HCT116 (cell line): ENCODE data around the gene TMEM80. TPM values are rescaled to one million over a fixed set of nuclear protein-coding genes. Genes with fewer than 3 reads are reported as not detected.

Experiments used
- ATAC-seq: fragments of 200-7000 bp; cut with Tn5 transposase; 2 replicates; pipeline ENCODE4 v1.9.1; 2020; ENCODE audit warnings: mild to moderate bottlenecking, moderate library complexity
- BruUV-seq: library from RNA; stranded (reverse); fragments of 400-500 nt; replicated peaks from 2 replicates; lab custom pipeline; 2021; lab: Mats Ljungman, UMichigan
- CTCF ChIA-PET: fragments of 300-600 bp; sonication (Branson Sonifier 250); formaldehyde crosslinking; loops from one replicate; lab custom pipeline; 2021; ENCODE audit warnings: antibody characterized with exemption; lab: Charles Lee
- POLR2A ChIA-PET: fragments of 300-600, 350-600 bp; sonication (Branson Sonifier 250); formaldehyde crosslinking; loops from one replicate; lab custom pipeline; 2021; ENCODE audit warnings: antibody characterized with exemption; lab: Charles Lee
- RAD21 ChIA-PET, 2 experiments: fragments of 300-600 bp; sonication (Branson Sonifier 250); formaldehyde crosslinking; loops; one replicate each; lab custom pipeline; 2023; ENCODE audit warnings: low total read pairs in 2 of 2; ENCODE audit not compliant: uncharacterized antibody in 2 of 2, unreplicated experiment in 2 of 2, low non-redundant PET in 1 of 2; lab: Charles Lee
- DNase-seq: peaks from one replicate; pipeline ENCODE4 v3.0.0-alpha.2; 2010; ENCODE audit warnings: low read depth, low spot score
- H2AFZ ChIP-seq: fragments of 200-600 bp; shearing (Covaris generic), sonication (generic); 2 replicates; pipeline ENCODE4 v1.6.1; 2017; ENCODE audit warnings: low read depth, mixed run types, mixed read lengths, antibody characterized with exemption, low read length; ENCODE audit not compliant: poor library complexity, severe bottlenecking
- H3K27ac ChIP-seq: 2 replicates; pipeline ENCODE4 v1.5.1; 2012; ENCODE audit warnings: low read depth, low read length
- H3K27me3 ChIP-seq: fragments of 200-600 bp; sonication (generic); 2 replicates; pipeline ENCODE4 v1.6.1; 2016; ENCODE audit warnings: mixed run types, low read length, mixed read lengths; ENCODE audit not compliant: insufficient read depth
- H3K36me3 ChIP-seq, 2 experiments: fragments of 200-500 bp in 1 of 2; fragments of 200-600 bp in 1 of 2; sonication (Bioruptor generic) in 1 of 2; sonication (generic) in 1 of 2; 2 replicates each; pipeline versions ENCODE4 v1.5.1 to v1.6.1; 2014 to 2016; ENCODE audit warnings: low read length in 2 of 2, inconsistent platforms in 1 of 2, mixed read lengths in 1 of 2, mixed run types in 1 of 2; ENCODE audit not compliant: insufficient read depth in 2 of 2, control insufficient read depth in 1 of 2
- H3K4me1 ChIP-seq, 2 experiments: fragments of 200-600 bp in 1 of 2; sonication (generic) in 1 of 2; 2 replicates each; pipeline versions ENCODE4 v1.5.1 to v1.6.1; 2012 to 2017; ENCODE audit warnings: low read length in 2 of 2, inconsistent platforms in 1 of 2, mild to moderate bottlenecking in 1 of 2, mixed read lengths in 1 of 2, mixed run types in 1 of 2, moderate library complexity in 1 of 2; ENCODE audit not compliant: insufficient read depth in 2 of 2, control insufficient read depth in 1 of 2
- H3K4me2 ChIP-seq: fragments of 200-600 bp; sonication (generic); 2 replicates; pipeline ENCODE4 v1.6.1; 2017; ENCODE audit warnings: mixed run types, low read length, mixed read lengths
- H3K4me3 ChIP-seq, 2 experiments: fragments of 200-600 bp in 1 of 2; sonication (generic) in 1 of 2; replicated peaks in 1 of 2; 2 replicates each; pipeline ENCODE4 v1.5.1; 2011 to 2016; ENCODE audit warnings: low read length in 2 of 2, control low read depth in 1 of 2, low read depth in 1 of 2, mild to moderate bottlenecking in 1 of 2, mixed read lengths in 1 of 2, mixed run types in 1 of 2
- H3K79me2 ChIP-seq: fragments of 200-600 bp; sonication (generic); 2 replicates; pipeline ENCODE4 v1.6.1; 2017; ENCODE audit warnings: mild to moderate bottlenecking, mixed run types, low read length, moderate library complexity, mixed read lengths; ENCODE audit not compliant: insufficient read depth
- H3K9ac ChIP-seq: fragments of 200-600 bp; sonication (generic); 2 replicates; pipeline ENCODE4 v1.6.1; 2016; ENCODE audit warnings: low read length, mixed read lengths
- H3K9me2 ChIP-seq: fragments of 200-600 bp; sonication (generic), shearing (Covaris generic); 2 replicates; pipeline ENCODE4 v1.6.1; 2017; ENCODE audit warnings: mixed run types, mild to moderate bottlenecking, moderate library complexity; ENCODE audit not compliant: insufficient read depth
- H3K9me3 ChIP-seq, 2 experiments: fragments of 200-500 bp in 1 of 2; fragments of 200-600 bp in 1 of 2; sonication (Bioruptor generic) in 1 of 2; sonication (generic) in 1 of 2; 2 replicates each; pipeline ENCODE4 v1.6.1; 2014 to 2017; ENCODE audit warnings: low read length in 2 of 2, mixed read lengths in 2 of 2, inconsistent platforms in 1 of 2, low read depth in 1 of 2, mild to moderate bottlenecking in 1 of 2, mixed run types in 1 of 2, moderate library complexity in 1 of 2; ENCODE audit not compliant: control insufficient read depth in 1 of 2, insufficient read depth in 1 of 2
- H4K20me1 ChIP-seq: fragments of 200-600 bp; sonication (generic), shearing (Covaris generic); 2 replicates; pipeline ENCODE4 v1.6.1; 2017; ENCODE audit warnings: mixed run types, mild to moderate bottlenecking, moderate library complexity; ENCODE audit not compliant: insufficient read depth
- ATF3 ChIP-seq: IDR thresholded peaks from 2 replicates; pipeline ENCODE4 v1.6.1; 2012
- CEBPB ChIP-seq: IDR thresholded peaks from 2 replicates; pipeline ENCODE4 v1.6.1; 2012; ENCODE audit warnings: low read depth
- ELF1 ChIP-seq: IDR thresholded peaks from 2 replicates; pipeline ENCODE4 v1.6.1; 2012; ENCODE audit warnings: low read depth, borderline replicate concordance
- EZH2phosphoT487 ChIP-seq: fragments of 200-600 bp; IDR thresholded peaks from 2 replicates; pipeline ENCODE4 v1.6.1; 2018; ENCODE audit warnings: antibody characterized with exemption, borderline replicate concordance
- FOSL1 ChIP-seq: IDR thresholded peaks from 2 replicates; pipeline ENCODE4 v1.6.1; 2012; ENCODE audit warnings: low read depth
- JUND ChIP-seq: IDR thresholded peaks from 2 replicates; pipeline ENCODE4 v1.6.1; 2012
- POLR2A ChIP-seq: IDR thresholded peaks from 2 replicates; pipeline ENCODE4 v1.7.0; 2011; ENCODE audit warnings: borderline replicate concordance; ENCODE audit not compliant: insufficient read depth, insufficient read length; ENCODE audit errors: extremely low read depth
- POLR2AphosphoS5 ChIP-seq: IDR thresholded peaks from 2 replicates; pipeline ENCODE4 v1.6.1; 2011; ENCODE audit warnings: mild to moderate bottlenecking, low read depth, low read length, moderate library complexity
- SIN3A ChIP-seq: IDR thresholded peaks from 2 replicates; pipeline ENCODE4 v1.6.1; 2012; ENCODE audit warnings: low read depth
- SP1 ChIP-seq: IDR thresholded peaks from 2 replicates; pipeline ENCODE4 v1.6.1; 2012; ENCODE audit warnings: low read depth
- SRF ChIP-seq: IDR thresholded peaks from 2 replicates; pipeline ENCODE4 v1.6.1; 2012; ENCODE audit warnings: low read depth
- TCF7L2 ChIP-seq: IDR thresholded peaks from 2 replicates; pipeline ENCODE4 v1.7.0; 2011; ENCODE audit warnings: borderline replicate concordance, inconsistent platforms; ENCODE audit not compliant: insufficient read depth, insufficient read length; ENCODE audit errors: extremely low read depth
- ZFX ChIP-seq: fragments of 450-650 bp; IDR thresholded peaks from 2 replicates; pipeline ENCODE4 v1.6.1; 2017
- ZNF274 ChIP-seq: fragments of 200-500 bp; sonication (Bioruptor generic); IDR thresholded peaks from 2 replicates; pipeline ENCODE4 v1.6.1; 2014; ENCODE audit warnings: mild to moderate bottlenecking, low read depth, low read length, inconsistent platforms
- intact Hi-C: fragments of 100-400 bp; cut with micrococcal nuclease; formaldehyde crosslinking; loops from 2 replicates; pipeline ENCODE4 v1.10.0; 2022
- total RNA-seq: library from RNA; stranded (reverse); gene quantifications from one replicate; pipeline ENCODE4 v1.2.1, GENCODE V29; 2021; ENCODE audit not compliant: unreplicated experiment
- TF ChIP-seq, protein P1 (sequence below): IDR thresholded peaks from 2 replicates; pipeline ENCODE4 v1.6.1; 2012; ENCODE audit warnings: low read depth
- TF ChIP-seq, protein P2 (sequence below), 3 experiments: fragments of 200-600 bp in 1 of 3; sonication (generic) in 1 of 3; IDR thresholded peaks in 2 of 3; conservative IDR thresholded peaks in 1 of 3; 2 replicates each; pipeline ENCODE4 v1.5.1; 2012 to 2017; ENCODE audit warnings: low read depth in 2 of 3, low read length in 2 of 3, antibody characterized with exemption in 1 of 3, borderline replicate concordance in 1 of 3, control low read depth in 1 of 3, mild to moderate bottlenecking in 1 of 3, mixed read lengths in 1 of 3, mixed run types in 1 of 3, moderate library complexity in 1 of 3; ENCODE audit not compliant: insufficient read depth in 1 of 3
- TF ChIP-seq, protein P3 (sequence below): IDR thresholded peaks from 2 replicates; pipeline ENCODE4 v1.6.1; 2011; ENCODE audit warnings: mild to moderate bottlenecking, low read length, moderate library complexity; ENCODE audit not compliant: insufficient replicate concordance; ENCODE audit errors: extremely low read depth

Gene TMEM80
- total RNA-seq, 1 experiment from 2014 or later: 18.4 TPM

DNA sequence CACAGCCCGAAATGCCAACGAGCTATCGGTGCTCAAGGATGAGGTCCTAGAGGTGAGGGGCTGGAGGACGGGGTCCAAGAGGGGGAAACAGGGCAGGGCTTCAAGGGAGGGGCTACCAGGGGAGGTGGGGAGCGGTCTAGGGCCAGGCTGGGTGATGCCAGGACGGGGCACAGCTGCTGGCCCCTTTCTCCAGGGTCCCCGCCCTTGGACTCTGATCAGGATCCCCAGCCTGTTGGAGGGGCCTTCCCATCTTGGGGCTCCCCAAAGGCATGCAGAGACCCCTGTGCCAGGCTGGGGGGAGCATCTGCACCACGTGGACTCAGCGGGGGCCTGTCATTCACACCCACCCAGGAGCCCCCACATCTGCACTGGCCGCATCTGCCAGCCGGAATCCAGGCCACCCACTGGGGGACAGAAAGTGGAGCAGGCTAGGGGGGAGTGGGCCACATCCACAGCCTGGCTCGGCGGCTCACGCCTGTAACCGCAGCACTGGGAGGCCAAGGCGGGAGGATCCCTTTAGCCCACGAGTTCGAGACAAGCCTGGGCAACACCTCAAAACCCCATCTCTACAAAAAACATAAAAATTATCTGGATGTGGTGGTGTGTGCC, 29.3 kb downstream of the TMEM80 start (continued):
- TF ChIP-seq TCF7L2: no peak
- TF ChIP-seq, all 23 proteins: peak for 0

DNA sequence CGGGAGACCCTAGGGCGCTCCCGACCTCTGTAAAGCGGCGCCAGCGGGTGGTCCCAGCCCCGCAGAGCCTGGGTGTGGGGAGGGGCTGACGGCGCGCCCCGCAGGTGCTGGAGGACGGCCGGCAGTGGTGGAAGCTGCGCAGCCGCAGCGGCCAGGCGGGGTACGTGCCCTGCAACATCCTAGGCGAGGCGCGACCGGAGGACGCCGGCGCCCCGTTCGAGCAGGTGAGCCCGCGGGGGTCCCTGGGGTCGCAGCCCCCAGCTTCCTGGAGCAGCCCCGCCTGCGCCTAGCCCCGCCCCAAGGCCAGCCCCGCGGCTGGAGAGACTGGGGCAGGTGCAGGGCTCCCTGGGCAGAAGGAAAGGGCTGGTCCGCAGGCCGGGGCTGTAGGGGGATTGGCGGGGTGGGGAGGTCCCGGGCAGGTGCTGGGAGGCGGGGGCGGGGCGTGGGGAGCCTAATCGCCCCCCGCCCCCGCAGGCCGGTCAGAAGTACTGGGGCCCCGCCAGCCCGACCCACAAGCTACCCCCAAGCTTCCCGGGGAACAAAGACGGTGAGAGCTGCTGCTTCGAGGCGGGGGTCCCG, 30.1 kb downstream of the TMEM80 start:
- no peak for ATAC-seq
- Histone ChIP-seq H3K36me3 (peaks cover 3 to 11% of the 10 kb centered on the region in 2 experiments; a peak in 2 of 4 replicates), H3K4me1 (peaks cover 7 to 27% of the 10 kb centered on the region in 2 experiments; a peak in 3 of 4 replicates), H3K79me2 (no peaks in the 10 kb centered on the region), H3K4me3 (no peak overlapping the region), H2AFZ (no peak overlapping the region), H4K20me1 (no peaks in the 10 kb centered on the region), H3K9me2 (no peaks in the 10 kb centered on the region), H3K4me2 (no peak overlapping the region), H3K9ac (no peak overlapping the region), H3K27ac (no peak overlapping the region), H3K9me3 (no peaks in the 10 kb centered on the region), H3K27me3 (no peaks in the 10 kb centered on the region)
- ChIA-PET RAD21 (no interaction called here), CTCF (interaction anchor here (0.6 to 1.0 kb wide), 3 partner anchors 30 to 112 kb away, joined by 3 to 5 read pairs (median 4); partner anchors contain the start of genes DEAF1 and TMEM80), POLR2A (no interaction called here)
- no TSS peak for BruUV-seq
- intact Hi-C loops: no loop called here
- TF ChIP-seq CEBPB: no peak
- TF ChIP-seq ZFX: no peak
- no peak for TF ChIP-seq EZH2phosphoT487
- TF ChIP-seq, protein P1, sequence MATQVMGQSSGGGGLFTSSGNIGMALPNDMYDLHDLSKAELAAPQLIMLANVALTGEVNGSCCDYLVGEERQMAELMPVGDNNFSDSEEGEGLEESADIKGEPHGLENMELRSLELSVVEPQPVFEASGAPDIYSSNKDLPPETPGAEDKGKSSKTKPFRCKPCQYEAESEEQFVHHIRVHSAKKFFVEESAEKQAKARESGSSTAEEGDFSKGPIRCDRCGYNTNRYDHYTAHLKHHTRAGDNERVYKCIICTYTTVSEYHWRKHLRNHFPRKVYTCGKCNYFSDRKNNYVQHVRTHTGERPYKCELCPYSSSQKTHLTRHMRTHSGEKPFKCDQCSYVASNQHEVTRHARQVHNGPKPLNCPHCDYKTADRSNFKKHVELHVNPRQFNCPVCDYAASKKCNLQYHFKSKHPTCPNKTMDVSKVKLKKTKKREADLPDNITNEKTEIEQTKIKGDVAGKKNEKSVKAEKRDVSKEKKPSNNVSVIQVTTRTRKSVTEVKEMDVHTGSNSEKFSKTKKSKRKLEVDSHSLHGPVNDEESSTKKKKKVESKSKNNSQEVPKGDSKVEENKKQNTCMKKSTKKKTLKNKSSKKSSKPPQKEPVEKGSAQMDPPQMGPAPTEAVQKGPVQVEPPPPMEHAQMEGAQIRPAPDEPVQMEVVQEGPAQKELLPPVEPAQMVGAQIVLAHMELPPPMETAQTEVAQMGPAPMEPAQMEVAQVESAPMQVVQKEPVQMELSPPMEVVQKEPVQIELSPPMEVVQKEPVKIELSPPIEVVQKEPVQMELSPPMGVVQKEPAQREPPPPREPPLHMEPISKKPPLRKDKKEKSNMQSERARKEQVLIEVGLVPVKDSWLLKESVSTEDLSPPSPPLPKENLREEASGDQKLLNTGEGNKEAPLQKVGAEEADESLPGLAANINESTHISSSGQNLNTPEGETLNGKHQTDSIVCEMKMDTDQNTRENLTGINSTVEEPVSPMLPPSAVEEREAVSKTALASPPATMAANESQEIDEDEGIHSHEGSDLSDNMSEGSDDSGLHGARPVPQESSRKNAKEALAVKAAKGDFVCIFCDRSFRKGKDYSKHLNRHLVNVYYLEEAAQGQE: no peak
- TF ChIP-seq SIN3A: no peak
- no peak for TF ChIP-seq POLR2A
- no peak for TF ChIP-seq ZNF274
- no peak for TF ChIP-seq SP1
- TF ChIP-seq, protein P2, sequence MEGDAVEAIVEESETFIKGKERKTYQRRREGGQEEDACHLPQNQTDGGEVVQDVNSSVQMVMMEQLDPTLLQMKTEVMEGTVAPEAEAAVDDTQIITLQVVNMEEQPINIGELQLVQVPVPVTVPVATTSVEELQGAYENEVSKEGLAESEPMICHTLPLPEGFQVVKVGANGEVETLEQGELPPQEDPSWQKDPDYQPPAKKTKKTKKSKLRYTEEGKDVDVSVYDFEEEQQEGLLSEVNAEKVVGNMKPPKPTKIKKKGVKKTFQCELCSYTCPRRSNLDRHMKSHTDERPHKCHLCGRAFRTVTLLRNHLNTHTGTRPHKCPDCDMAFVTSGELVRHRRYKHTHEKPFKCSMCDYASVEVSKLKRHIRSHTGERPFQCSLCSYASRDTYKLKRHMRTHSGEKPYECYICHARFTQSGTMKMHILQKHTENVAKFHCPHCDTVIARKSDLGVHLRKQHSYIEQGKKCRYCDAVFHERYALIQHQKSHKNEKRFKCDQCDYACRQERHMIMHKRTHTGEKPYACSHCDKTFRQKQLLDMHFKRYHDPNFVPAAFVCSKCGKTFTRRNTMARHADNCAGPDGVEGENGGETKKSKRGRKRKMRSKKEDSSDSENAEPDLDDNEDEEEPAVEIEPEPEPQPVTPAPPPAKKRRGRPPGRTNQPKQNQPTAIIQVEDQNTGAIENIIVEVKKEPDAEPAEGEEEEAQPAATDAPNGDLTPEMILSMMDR (IDR thresholded peaks at IDR 0.05 in 2 of 3, conservative IDR thresholded peaks at IDR 0.05 in 1 of 3; ENCODE audit: borderline replicate concordance in 1 of 3, insufficient read depth in 1 of 3, low read depth in 2 of 3, low read length in 2 of 3): no peak
- TF ChIP-seq, protein P3, sequence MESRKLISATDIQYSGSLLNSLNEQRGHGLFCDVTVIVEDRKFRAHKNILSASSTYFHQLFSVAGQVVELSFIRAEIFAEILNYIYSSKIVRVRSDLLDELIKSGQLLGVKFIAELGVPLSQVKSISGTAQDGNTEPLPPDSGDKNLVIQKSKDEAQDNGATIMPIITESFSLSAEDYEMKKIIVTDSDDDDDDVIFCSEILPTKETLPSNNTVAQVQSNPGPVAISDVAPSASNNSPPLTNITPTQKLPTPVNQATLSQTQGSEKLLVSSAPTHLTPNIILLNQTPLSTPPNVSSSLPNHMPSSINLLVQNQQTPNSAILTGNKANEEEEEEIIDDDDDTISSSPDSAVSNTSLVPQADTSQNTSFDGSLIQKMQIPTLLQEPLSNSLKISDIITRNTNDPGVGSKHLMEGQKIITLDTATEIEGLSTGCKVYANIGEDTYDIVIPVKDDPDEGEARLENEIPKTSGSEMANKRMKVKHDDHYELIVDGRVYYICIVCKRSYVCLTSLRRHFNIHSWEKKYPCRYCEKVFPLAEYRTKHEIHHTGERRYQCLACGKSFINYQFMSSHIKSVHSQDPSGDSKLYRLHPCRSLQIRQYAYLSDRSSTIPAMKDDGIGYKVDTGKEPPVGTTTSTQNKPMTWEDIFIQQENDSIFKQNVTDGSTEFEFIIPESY: no peak
- no peak for TF ChIP-seq ATF3
- TF ChIP-seq SRF: no peak
- TF ChIP-seq TCF7L2: no peak
- TF ChIP-seq POLR2AphosphoS5: no peak
- TF ChIP-seq FOSL1: no peak
- TF ChIP-seq ELF1: no peak
- no peak for TF ChIP-seq JUND
- no peak for DNase-seq
